ENCODE data around the gene LHPP.

GRCh38 chr10:124640056-124640455, 178.4 kb downstream of the LHPP start:
- TF ChIP-seq POLR2A (IDR thresholded peaks at IDR 0.05) (no peak), CTCF (IDR thresholded peaks at IDR 0.05) (no peak), EP300 (IDR thresholded peaks at IDR 0.05) (no peak)
